ENCODE results near the gene SLC4A2. TPM values are rescaled to one million over a fixed set of nuclear protein-coding genes. Genes with fewer than 3 reads are reported as not detected.

The SLC4A2 gene
- total RNA-seq, 1 donor from 2014 or later, result 127 TPM

GRCh38 chr7:151079199-151079910, 20.0 kb downstream of the SLC4A2 start:
- Mint-ChIP-seq H3K4me1 (peaks cover 21% of the 10 kb centered on the region), H3K27me3 (no peaks in the 10 kb centered on the region), H3K27ac (peak overlapping the region; percentile 82), H3K9me3 (no peaks in the 10 kb centered on the region), H3K36me3 (ENCODE audit: low read depth) (peaks cover 30% of the 10 kb centered on the region), H3K4me3 (peak overlapping the region; percentile 86)
- intact Hi-C loops (cut with micrococcal nuclease), result no loop called here
- DNase-seq, result no peak

GRCh38 chr7:151080067-151080521, 20.7 kb downstream of the SLC4A2 start:
- Mint-ChIP-seq H3K36me3 (ENCODE audit: low read depth) (peaks cover 27% of the 10 kb centered on the region), H3K27me3 (peaks cover 4% of the 10 kb centered on the region), H3K9me3 (no peaks in the 10 kb centered on the region), H3K4me3 (peak overlapping the region; percentile 86), H3K4me1 (peaks cover 25% of the 10 kb centered on the region), H3K27ac (peak overlapping the region; percentile 82)
- intact Hi-C loops (cut with micrococcal nuclease), result loop anchor here (1.0 to 10.0 kb wide), 5 partner anchors 22 to 1455 kb away; partner anchors contain the start of gene ZNF775
- DNase-seq, result no peak

- peaks cover 30% of the 10 kb centered on the region for H3K4me1 Mint-ChIP-seq
- no peaks in the 10 kb centered on the region for H3K9me3 Mint-ChIP-seq
- peak within 1 kb of the TSS; percentile 95 for H3K4me3 Mint-ChIP-seq
- DNase-seq, result peak; percentile 97
- intact Hi-C loops (cut with micrococcal nuclease), result loop anchor here (1.0 to 10.0 kb wide), 5 partner anchors 22 to 1456 kb away; partner anchors contain the start of gene ZNF775
- H3K27me3 Mint-ChIP-seq, result peaks cover 9% of the 10 kb centered on the region
- H3K36me3 Mint-ChIP-seq (ENCODE audit: low read depth), result peaks cover 26% of the 10 kb centered on the region
- H3K27ac Mint-ChIP-seq, result peak within 1 kb of the TSS; percentile 82
Measured at GRCh38 chr7:151080522-151081169, 21.3 kb downstream of the SLC4A2 start, which contains the start of gene FASTK. FASTK (minus strand) TSS chr7:151080809; CDS start chr7:151080766, 43 bp downstream.

GRCh38 chr7:151081170-151082101, 22.0 kb downstream of the SLC4A2 start:
- Mint-ChIP-seq H3K4me1 (peaks cover 33% of the 10 kb centered on the region), H3K4me3 (peak overlapping the region; percentile 95), H3K27ac (peak overlapping the region; percentile 80), H3K36me3 (ENCODE audit: low read depth) (peaks cover 19% of the 10 kb centered on the region), H3K27me3 (peaks cover 13% of the 10 kb centered on the region), H3K9me3 (no peaks in the 10 kb centered on the region)
- no peak for DNase-seq
- intact Hi-C loops (cut with micrococcal nuclease), result loop anchor here (2.0 to 10.0 kb wide), 5 partner anchors 69 to 1457 kb away; partner anchors contain the start of genes ABCF2 and ZNF775

DNA sequence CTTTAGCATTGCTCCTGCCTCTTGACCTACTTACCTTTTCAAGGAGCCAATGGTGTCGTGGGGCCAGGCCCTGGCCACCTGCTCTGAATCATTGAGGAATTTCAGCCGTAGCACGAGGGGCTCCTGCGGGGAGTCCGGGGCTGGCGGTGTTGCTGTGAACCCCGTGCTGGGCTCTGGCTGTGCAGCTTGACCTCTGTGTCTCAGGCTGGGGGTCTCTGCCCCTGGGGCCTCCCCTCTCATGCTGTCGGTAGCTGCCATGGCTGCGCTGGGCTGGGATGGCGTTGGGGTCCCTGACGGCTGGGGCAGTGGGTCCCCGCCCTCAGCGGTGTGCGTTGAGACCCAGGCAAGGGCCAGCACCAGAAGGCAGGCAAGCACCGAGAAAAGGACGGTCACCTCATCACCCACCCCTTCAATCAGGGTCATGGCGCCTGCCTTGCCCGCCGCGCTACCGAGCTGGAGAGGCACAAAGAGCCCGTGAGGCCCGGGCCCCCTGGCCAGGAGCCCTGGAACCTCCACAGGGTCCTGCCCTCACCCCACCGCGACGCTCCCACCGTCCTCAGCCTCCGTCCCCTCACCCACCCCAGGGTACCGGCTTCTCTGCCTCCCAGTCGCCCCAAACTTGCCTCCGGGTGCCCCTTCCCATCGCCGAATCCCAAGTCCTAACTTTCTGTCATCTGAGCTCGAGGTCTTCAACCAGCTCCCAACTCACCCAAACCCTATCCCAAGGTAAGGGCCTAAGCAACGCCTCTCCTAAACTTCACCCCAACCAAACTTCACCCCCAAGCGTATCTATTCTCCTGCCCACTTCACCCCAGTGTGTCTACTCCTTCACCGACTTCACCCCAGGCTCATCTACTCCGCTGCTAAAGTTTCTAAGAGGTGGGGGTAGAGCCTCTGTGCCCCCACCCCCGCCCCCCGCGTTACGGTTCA, 23.0 kb downstream of the SLC4A2 start:
- H3K27ac Mint-ChIP-seq, result peak overlapping the region; percentile 90

GRCh38 chr7:151083071-151083823, 23.9 kb downstream of the SLC4A2 start, which contains the start of gene TMUB1:
TMUB1 (minus strand) TSS chr7:151083493; CDS start chr7:151082563, 930 bp downstream.
- Mint-ChIP-seq H3K4me1 (peaks cover 33% of the 10 kb centered on the region), H3K4me3 (peak within 1 kb of the TSS; percentile 95), H3K9me3 (no peaks in the 10 kb centered on the region), H3K27me3 (peaks cover 14% of the 10 kb centered on the region), H3K27ac (peak within 1 kb of the TSS; percentile 90), H3K36me3 (ENCODE audit: low read depth) (peaks cover 16% of the 10 kb centered on the region)
- intact Hi-C loops (cut with micrococcal nuclease), result loop anchor here (1.0 to 10.0 kb wide), 6 partner anchors 55 to 1458 kb away; partner anchors contain the start of genes ABCB8, ABCF2 and ZNF775
- peak; percentile 96 for DNase-seq

More for the DNA sequence above, 23.0 kb downstream of the SLC4A2 start:
- peaks cover 19% of the 10 kb centered on the region for H3K36me3 Mint-ChIP-seq (ENCODE audit: low read depth)
- H3K4me1 Mint-ChIP-seq, result peaks cover 33% of the 10 kb centered on the region
- peaks cover 13% of the 10 kb centered on the region for H3K27me3 Mint-ChIP-seq
- peak overlapping the region; percentile 95 for H3K4me3 Mint-ChIP-seq
- no peaks in the 10 kb centered on the region for H3K9me3 Mint-ChIP-seq
- no peak for DNase-seq
- intact Hi-C loops (cut with micrococcal nuclease), result loop anchor here (1.0 to 10.0 kb wide), 6 partner anchors 54 to 1458 kb away; partner anchors contain the start of genes ABCB8, ABCF2 and ZNF775

DNA sequence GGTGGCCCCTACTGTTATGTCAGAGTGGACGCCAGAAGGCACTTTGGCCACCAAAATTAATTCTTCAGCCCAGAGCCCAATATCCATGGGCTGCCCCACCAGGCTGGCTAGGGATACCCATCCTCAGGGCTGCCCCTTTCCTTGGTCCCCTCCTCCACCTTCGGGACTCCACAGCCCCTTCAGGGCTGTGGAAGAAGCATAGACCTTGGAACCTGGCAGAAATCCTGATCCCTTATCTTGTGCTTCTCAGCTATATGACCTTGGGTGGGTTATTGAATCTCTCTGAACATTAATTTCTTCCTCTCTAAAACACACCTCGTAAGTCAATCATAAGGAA, 24.4 kb downstream of the SLC4A2 start:
- no peak for DNase-seq
- H3K27me3 Mint-ChIP-seq, result peaks cover 15% of the 10 kb centered on the region

DNA sequence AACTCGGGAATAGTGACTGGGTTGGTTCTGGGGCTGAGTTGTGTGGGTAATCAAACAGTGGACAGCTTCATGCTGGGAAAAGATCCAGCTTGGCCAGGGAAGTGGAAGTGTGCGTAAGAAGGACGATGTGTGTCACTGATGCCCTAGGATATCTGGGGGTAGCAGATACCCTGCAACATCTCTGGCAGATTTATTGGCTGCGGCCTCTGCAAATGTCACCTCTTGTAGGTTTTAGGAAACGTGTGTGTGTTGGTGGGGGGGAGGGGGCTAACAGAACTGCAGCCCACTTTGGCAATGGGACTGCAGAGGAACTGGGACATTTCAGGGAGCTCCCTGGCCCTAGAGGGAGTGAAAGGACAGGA, 25.9 kb downstream of the SLC4A2 start:
- Mint-ChIP-seq H3K4me3 (peak overlapping the region; percentile 90), H3K27ac (peak overlapping the region; percentile 91), H3K9me3 (no peaks in the 10 kb centered on the region), H3K4me1 (peaks cover 32% of the 10 kb centered on the region), H3K27me3 (peaks cover 18% of the 10 kb centered on the region), H3K36me3 (ENCODE audit: low read depth) (peaks cover 13% of the 10 kb centered on the region)
- DNase-seq, result no peak
- intact Hi-C loops (cut with micrococcal nuclease), result loop anchor here (10.0 kb wide), 3 partner anchors 711 to 1461 kb away; partner anchors contain the start of gene ZNF775

More for the DNA sequence above, 24.4 kb downstream of the SLC4A2 start:
- Mint-ChIP-seq H3K27ac (peak overlapping the region; percentile 76), H3K4me3 (peak overlapping the region; percentile 95), H3K4me1 (peaks cover 34% of the 10 kb centered on the region), H3K36me3 (ENCODE audit: low read depth) (peaks cover 15% of the 10 kb centered on the region), H3K9me3 (no peaks in the 10 kb centered on the region)
- intact Hi-C loops (cut with micrococcal nuclease), result loop anchor here (1.0 to 10.0 kb wide), 6 partner anchors 55 to 1459 kb away; partner anchors contain the start of genes ABCB8, ABCF2 and ZNF775

DNA sequence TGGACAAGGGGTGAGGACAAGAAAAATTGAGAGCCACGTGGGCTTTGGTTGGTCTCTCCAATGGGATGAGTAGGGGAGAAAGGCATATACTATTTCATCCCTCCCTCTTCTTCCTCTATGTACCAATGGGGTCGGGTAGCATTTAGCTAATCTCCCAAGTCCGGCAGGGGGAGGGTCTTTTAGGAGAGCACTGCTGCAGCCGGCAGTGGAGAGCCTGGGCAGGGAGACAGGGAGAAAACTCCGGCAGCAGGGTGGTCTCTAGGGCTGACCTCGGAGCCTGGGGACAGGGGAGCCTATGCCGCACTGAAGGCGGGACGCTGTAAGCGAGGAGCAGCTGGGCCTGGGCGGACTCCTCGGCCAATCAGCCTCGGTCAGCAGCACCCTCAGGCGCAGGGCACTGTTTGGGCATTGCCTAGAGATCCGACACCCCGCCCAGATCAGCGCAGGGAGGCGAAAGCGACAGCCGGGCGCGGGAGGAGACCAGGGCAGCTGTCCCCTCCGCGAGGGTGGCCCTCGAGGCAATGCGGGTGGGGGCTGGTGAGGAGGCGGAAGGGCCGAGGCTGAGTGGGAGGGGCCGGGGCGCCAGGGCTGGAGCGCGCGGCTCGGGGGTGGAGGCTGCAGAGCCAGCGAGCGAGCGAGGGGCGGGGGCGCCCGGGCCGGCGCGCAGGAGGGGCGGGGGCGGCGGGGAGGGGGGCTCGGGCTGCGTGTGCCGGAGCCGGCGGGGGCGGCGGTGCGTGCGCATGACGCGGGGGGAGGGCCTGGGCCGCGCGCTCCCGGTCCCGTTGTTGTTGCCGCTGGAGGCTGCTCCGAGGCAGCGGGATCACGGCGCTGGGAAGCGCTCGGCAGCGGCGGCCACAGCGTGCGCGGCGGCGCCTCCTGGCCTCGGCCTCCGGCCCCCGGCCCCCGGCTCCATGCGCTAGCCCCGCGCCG, 26.6 kb downstream of the SLC4A2 start, which contains the start of gene AGAP3:
Gene AGAP3 (plus strand): TSS at position 785 of the 930 bp plus-strand sequence. CDS start 267 bp downstream, outside the sequence.
- H3K9me3 Mint-ChIP-seq, result no peaks in the 10 kb centered on the region

DNA sequence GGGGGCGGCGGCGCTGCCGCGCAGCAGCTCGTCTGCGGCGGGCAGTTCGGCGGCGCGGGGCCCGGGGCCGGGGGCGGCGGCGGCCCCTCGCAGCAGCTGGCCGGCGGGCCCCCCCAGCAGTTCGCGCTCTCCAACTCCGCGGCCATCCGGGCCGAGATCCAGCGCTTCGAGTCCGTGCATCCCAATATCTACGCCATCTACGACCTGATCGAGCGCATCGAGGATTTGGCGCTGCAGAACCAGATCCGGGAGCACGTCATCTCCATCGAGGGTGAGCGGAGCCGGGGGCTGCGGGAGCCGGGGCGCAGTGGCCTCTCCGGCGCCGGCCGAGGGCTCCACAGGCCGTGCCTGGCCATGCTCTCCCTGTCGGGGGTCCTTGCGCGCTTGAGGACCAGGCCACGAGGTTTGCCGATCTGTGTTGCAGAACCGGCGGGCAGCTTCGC, 27.4 kb downstream of the SLC4A2 start:
- Mint-ChIP-seq H3K27ac (peak overlapping the region; percentile 88), H3K4me3 (peak overlapping the region; percentile 87)

More for the DNA sequence above, 26.6 kb downstream of the SLC4A2 start, which contains the start of gene AGAP3:
- Mint-ChIP-seq H3K27me3 (peaks cover 18% of the 10 kb centered on the region), H3K4me1 (peaks cover 32% of the 10 kb centered on the region), H3K27ac (peak within 1 kb of the TSS; percentile 91), H3K4me3 (peak within 1 kb of the TSS; percentile 90), H3K36me3 (ENCODE audit: low read depth) (peaks cover 11% of the 10 kb centered on the region)
- DNase-seq, result peak; percentile 88
- intact Hi-C loops (cut with micrococcal nuclease), result loop anchor here (10.0 kb wide), 3 partner anchors 711 to 1461 kb away; partner anchors contain the start of gene ZNF775

More for the DNA sequence above, 27.4 kb downstream of the SLC4A2 start:
- H3K36me3 Mint-ChIP-seq (ENCODE audit: low read depth), result peaks cover 11% of the 10 kb centered on the region
- no peak for DNase-seq
- no peaks in the 10 kb centered on the region for H3K9me3 Mint-ChIP-seq
- intact Hi-C loops (cut with micrococcal nuclease), result loop anchor here (10.0 kb wide), 3 partner anchors 712 to 1462 kb away; partner anchors contain the start of gene ZNF775
- H3K4me1 Mint-ChIP-seq, result peaks cover 32% of the 10 kb centered on the region
- peaks cover 18% of the 10 kb centered on the region for H3K27me3 Mint-ChIP-seq

All from activated CD4-positive, alpha-beta T cell treated with anti-CD3 and anti-CD28 coated beads, Interleukin-2, amount 10 ng/mL, durations not matched to agents 24 days and 14 days (primary cell).